Stimulated activated CD4-positive, alpha-beta T cell treated with anti-CD3 and anti-CD28 coated beads, TNF-alpha, amount 100 ng/mL, for 1 hour (primary cell): Measurements from ENCODE around the gene SLC7A7.
A peak's percentile ranks its signal among the peaks of the same experiment; 100 is the strongest.
"Not testable (repeated sequence)": the region's sequence is repeated elsewhere in the genome, so short reads cannot be mapped to it uniquely, and the experiment has no call there.

Source experiments
- DNase-seq, 3 donors: peaks; one replicate each; pipeline ENCODE4 v3.0.0-alpha.2; 2020; ENCODE audit warnings: low read depth in 3 of 3, low spot score in 1 of 3

Gene SLC7A7

DNA sequence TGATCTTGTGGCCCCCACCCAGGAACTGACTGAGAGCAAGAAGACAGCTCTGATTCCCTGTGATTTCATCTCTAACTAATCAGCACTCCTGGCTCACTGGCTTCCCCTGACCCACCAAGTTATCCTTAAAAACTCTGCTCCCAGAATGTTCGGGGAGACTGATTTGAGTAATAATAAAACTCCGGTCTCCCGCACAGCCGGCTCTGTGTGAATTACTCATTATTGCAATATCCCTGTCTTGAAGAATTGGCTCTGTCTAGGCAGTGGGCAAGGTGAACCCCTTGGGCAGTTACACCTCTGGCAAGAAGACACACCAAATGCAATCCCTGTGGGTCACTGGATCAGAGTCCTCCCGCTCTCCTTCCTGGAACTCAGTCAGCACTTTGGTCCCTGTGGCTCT is 21.3 kb downstream of the SLC7A7 start:
- no peak for DNase-seq

DNA sequence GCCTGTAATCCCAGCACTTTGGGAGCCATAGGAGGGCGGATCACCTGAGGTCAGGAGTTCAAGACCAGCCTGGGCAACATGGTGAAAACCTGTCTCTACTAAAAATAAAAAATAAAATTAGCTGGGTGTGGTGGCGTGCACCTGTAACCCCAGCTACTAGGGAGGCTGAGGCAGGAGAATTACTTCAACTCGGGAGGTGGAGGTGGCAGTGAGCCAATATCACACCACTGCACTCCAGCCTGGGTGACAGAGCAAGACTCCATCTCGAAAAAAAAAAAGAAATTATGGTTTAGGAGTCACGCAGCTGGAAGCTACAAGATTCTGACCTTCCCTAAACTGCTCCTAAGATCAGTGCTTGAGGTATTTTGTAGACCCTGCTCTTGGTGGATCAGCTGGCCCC is 21.7 kb downstream of the SLC7A7 start:
- DNase-seq, result not testable (repeated sequence)

GRCh38 chr14:22792158-22792557 is 23.1 kb downstream of the SLC7A7 start:
- no peak for DNase-seq

DNA sequence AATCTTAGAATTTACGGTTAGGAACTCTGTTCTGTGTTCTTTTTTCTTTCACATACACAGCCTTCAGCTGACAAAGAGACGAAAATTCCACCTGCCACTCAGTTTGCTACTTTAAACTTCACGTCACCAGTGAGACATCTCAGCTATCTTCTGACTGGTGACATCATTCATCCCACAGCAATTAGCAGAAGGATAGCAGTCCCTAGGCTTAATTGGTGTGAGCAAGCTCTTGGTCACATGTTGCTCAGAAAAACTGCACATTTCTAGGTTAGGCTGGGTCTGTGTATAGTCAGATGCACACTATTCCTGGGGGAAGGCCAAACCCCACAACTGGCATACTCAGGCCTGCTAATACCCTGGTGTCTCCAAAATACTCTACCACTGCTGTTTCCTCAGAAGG is 23.9 kb downstream of the SLC7A7 start:
- no peak for DNase-seq

- no peak for DNase-seq
Observed at GRCh38 chr14:22786685-22787084, 28.6 kb downstream of the SLC7A7 start.

GRCh38 chr14:22781301-22781991 is 33.8 kb downstream of the SLC7A7 start:
- no peak for DNase-seq

- no peak for DNase-seq
Observed at GRCh38 chr14:22780941-22781300, 34.3 kb downstream of the SLC7A7 start.

DNA sequence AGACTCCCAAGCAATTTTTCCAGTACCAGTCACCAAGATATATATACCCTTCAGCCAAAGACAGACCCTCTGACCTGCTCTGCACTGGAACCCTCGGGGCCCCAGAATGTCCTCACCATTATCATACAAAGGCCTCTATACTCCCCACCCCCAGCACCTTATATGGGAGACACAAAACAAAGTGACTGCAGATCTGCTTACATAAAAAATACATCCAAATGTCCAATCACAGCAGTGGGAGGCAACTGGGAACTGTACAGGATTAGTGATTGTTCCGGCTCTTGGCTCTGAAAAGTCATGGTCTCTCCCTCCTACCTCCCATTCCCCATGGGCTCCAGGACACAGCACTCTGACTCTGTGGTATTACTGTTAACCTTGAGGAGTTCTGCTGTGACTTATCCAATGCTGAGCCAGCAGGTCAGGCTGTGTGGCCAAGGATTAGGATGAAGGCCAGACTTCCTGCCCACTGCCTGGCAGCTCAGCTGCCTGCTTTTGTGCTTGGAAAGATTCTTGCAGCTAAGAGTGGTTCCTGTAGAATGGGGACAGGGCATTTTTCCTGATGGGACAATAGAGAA is 35.0 kb downstream of the SLC7A7 start:
- DNase-seq, result no peak

DNA sequence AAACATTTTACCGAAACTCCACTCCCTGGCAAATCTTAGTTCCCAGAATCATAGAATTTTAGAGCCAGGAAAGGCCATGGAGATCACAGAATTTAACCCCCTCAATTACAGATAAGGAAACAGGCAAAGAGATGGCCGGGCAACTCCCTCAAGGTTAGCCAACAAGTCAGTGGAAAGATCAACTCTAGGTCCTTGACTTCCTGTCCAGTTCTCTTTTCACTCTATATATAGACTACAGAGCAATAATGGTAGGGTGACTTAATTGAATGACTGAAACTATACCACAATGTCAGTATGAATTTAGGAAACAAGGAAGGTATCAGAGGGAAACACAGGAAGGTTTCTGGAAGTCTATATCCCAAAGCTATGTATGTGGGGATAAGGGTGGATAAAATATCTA is 37.2 kb downstream of the SLC7A7 start:
- no peak for DNase-seq

- not testable (repeated sequence) for DNase-seq
Observed at GRCh38 chr14:22776849-22777248, 38.4 kb downstream of the SLC7A7 start.

GRCh38 chr14:22776215-22776614 is 39.0 kb downstream of the SLC7A7 start:
- DNase-seq, result no peak

DNA sequence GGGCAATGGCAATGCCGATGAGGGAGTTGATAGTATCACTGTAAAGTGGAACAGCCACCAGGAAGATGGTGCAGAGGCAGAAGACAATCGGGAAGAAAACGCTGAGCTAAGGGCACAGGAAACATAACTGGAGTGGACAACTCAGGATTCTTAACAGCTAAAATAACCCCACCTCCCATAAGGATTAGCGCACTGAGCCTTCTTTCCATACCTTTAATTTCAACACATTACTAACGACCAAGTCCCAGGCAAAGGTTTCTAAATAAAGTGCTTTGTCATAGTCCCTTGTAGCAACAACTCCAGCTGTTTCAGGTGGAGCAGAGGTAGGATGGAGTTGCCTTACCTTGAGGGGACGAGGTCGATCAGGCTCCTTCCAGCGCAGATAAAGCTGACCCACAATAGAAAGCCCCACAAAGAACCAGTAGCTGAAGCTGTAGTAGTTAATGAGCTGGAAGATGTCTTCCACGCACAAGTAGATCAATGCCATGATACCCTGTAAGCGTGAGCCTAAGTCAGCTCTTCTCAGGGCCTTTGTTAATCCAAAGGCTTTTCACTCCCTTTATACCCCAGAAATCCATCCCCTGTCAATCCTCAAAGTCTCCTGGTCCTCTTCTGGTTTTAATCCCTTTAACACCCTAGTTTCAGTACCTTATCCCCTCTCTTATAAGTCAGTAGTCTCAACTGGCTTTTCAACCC is 41.1 kb downstream of the SLC7A7 start:
- DNase-seq, result no peak

DNA sequence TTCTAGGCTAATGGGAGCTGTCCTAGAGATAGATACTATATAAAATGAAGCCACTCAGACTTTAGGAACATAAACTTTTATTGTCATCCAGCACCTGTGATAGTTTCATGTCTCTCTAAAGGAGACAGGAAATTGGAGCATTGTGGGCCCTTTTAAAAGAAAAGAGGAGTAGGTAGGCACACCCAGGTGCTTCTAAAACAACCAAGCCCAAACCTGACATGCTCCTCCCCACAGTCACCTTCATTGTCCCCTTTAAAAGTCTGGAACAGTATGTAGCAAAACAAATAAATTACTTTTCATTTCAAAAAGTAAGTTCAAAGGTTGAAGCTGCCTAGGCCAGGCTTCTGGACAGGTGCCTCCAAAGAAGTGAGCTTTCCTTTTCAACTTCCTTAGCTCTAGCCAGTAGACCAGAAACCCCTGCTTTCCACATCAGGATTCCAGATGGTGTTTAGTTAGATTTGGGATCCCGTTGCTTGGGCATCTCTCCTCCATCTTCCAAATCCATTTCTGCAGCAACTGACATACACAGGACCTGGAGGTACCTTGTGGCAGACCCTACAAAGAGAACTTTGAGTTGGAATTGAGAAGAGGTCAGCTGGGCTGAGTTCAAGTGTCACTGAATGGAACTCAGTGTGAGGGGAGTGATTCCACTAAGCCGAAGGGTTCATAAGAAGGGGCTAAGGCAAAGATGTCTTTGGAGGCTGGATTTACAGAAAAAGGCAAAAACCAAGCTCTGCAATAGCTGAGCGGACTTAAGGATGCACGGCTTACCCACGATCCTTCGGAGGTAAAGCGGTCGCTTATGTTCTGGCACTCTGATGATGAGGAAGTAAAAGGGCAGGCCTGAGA is 41.8 kb downstream of the SLC7A7 start:
- DNase-seq, result no peak

DNA sequence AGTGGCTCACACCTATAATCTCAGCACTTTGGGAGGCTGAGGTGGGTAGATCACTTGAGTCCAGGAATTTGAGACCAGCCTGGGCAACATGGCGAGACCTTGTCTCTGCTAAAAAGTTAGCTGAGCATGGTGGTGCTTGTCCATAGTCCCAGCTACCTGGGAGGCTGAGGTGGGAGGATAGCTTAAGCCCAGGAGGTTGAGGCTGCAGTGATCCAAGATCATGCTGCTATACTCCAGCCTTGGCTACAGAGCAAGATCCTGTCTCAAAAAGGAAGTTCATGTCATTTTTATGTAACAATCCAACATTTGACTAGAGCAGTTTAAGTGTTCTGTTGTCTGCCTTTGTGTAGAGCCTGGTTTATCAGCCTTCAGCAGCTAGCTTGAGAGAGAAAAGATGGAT is 42.5 kb downstream of the SLC7A7 start:
- no peak for DNase-seq

DNA sequence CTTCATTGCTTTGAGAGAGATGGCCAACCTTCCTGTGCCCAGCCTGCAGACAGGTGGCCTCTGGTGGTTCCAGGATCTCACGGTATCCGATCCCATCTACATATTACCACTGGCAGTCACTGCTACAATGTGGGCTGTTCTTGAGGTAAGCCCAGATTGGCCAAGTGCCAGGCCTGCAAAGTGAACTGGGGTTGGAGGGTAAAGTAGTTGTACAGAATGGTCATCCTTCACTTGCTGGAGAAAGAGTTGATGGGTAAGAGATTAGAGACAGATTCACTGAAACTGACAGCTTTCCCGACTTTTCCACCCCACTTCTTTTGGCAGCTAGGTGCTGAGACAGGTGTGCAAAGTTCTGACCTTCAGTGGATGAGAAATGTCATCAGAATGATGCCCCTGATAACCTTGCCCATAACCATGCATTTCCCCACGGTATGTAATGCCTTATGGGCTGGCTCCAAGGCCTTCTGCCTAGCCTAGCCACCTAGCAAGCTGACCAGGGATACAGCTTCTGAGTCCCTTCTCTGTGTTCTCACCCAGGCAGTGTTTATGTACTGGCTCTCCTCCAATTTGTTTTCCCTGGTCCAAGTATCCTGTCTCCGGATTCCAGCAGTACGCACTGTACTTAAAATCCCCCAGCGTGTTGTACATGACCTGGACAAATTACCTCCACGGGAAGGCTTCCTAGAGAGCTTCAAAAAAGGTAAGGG is 44.6 kb downstream of the SLC7A7 start:
- DNase-seq, result no peak

- no peak for DNase-seq
Observed at GRCh38 chr14:22769369-22769768, 45.9 kb downstream of the SLC7A7 start.

- no peak for DNase-seq
Observed at GRCh38 chr14:22768947-22769346, 46.3 kb downstream of the SLC7A7 start.

GRCh38 chr14:22767323-22767589 is 48.0 kb downstream of the SLC7A7 start:
- no peak for DNase-seq

GRCh38 chr14:22766457-22767322 is 48.5 kb downstream of the SLC7A7 start, which contains the start of gene OXA1L:
OXA1L (plus strand) TSS chr14:22766688; CDS start chr14:22766702, 14 bp downstream.
- DNase-seq, result peak; percentile 79 to 95 (median 94)

DNA sequence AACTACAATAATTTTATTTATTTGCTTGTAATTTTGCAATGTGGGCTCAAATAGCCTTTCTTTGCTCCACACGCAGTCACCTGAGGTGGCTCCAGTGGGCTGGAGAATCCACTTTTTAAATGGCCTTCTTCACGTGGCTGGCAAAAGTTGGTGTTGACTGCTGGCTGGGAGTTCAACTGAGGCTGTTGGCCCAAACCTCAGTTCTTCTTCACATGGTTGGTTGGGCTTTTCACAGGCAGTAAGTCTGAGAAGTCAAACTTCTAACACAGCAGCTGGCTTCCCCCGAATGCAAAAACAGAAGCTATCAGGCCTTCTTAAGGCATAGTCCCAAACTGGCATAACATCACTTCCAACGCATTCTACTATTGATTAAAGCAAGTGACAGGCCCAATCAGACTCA is 50.9 kb downstream of the SLC7A7 start:
- DNase-seq, result no peak
